HG02938 (cell line): ENCODE measurements around the gene SPHK2.
"Not testable (repeated sequence)": the region's sequence is repeated elsewhere in the genome, so short reads cannot be mapped to it uniquely, and the experiment has no call there.

Source experiments
- ATAC-seq: cut with Tn5 transposase; IDR thresholded peaks from one replicate; pipeline ENCODE4 v1.9.1; 2021; ENCODE audit warnings: mild to moderate bottlenecking, moderate library complexity; ENCODE audit not compliant: unreplicated experiment

Gene SPHK2

GRCh38 chr19:48656840-48657474 lies 37.7 kb downstream of the SPHK2 start:
- no peak for ATAC-seq

DNA sequence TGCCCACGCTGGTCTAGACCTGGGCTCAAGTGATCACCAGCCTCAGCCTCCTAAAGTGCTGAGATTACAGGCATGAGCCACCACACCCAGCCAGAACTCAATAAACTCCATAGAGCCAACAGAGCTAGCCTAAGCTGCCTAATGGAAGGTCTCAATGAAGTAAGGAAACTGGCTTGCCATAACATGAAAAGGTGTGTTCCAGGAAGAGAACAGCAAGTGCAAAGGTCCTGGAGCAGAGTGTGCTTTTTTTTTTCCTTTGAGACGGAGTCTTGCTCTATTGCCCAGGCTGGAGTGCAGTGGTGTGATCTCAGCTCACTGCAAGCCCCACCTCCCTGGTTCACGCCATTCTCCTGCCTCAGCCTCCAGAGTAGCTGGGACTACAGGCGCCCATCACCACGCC lies 38.5 kb downstream of the SPHK2 start:
- ATAC-seq: not testable (repeated sequence)

GRCh38 chr19:48658483-48658882 lies 39.2 kb downstream of the SPHK2 start:
- no peak for ATAC-seq

DNA sequence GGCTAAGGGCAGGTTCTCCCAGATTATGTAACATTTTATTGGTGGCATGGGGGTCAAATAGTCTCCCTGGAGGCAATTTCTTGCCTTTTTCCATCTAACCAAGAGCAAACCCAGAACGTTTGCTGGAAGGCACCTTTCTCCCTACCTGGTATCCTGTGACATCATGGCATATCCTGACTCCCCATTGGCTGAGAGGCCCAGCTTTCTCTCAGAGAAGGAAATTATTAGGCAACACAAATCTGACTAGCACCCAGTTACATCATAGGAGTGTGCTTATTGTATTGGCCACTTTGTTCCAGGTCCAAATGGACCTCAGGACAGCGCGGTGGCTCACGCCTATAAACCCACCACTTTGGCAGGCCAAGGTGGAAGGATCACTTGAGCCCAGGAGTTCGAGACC lies 40.5 kb downstream of the SPHK2 start:
- ATAC-seq: no peak

DNA sequence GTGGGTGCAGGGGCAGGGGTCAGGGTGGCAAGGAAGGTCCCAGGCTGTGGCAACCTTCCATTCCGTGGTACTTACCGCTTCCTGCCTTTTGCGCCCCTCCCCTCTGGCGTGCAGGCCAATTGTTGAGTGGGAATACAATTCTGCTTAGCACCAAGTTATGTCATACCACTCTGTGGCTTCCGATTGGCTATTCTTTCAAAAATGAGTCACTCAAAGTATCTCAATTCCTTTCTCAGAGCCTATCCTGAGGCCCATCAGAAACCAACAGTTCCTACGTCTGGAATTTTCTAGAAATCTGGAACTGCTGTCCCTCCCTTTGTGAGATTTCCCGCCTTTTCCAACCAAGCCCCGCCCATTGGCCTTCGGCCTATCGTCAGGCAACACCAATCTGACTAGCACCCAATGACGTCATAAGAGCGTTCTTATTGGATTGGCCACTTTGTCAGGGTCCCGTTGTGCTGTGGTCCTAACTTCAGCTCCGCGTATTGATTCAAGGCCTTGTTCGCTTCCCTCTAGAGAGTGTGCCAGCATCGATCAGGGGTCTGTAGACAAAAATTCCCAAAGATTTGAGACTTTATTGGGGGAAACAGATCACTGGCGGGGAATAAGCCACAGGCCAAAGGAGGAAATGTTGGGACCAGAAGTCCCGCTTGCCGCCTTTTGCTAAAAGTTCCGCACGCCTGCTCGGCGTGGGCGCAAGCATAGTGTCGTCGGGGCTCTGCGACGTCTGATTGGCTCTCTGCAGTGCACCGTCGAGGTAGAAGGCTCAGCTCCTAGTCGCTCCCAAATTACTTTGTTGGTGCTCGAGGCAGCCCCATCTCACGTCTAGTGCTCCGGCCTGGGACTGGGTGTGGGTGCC lies 41.8 kb downstream of the SPHK2 start:
- peak; percentile 84 for ATAC-seq

DNA sequence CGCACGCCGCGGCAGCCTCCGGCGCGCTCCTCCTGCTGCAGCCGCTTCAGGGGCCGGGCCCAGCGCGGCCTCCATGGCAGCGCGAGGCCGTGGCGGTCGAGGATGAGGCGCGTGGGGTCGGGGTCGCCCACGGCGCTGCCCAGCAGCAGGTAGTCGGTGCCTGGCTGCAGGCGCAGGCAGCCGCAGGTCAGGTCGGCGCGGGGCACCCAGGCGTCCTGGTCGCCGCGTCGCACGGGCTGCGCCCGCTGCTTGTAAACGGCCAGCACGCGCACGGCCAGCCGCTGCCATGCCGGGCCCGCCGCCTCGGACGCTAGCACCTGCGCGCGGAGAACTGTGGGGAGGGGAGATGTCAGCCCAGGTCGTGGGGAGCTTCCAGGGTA lies 42.4 kb downstream of the SPHK2 start:
- no peak for ATAC-seq

- no peak for ATAC-seq
Measured at GRCh38 chr19:48663667-48664066, 44.4 kb downstream of the SPHK2 start.

DNA sequence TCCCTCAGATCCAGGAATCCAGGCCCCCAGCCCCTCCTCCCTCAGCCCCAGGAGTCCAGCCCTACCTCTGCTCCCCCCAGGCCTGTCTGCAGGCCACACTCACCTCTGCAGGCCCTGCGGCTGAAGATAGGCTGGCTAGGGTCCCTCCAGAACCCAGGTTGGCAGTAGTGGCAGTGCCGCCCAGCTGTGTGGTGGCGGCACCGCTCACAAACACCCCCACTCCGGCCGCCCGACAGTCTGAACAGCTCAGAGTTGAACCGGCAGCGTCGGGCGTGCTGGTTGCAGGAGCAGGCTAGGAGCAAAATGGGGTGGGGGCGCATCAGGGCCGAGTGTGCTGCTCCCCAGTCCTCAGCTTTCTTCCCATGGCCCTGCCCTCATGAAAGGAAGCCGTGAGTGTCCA lies 45.2 kb downstream of the SPHK2 start:
- ATAC-seq: no peak

GRCh38 chr19:48665786-48666185 lies 46.5 kb downstream of the SPHK2 start:
- ATAC-seq: no peak

- ATAC-seq: no peak
Measured at GRCh38 chr19:48668332-48668731, 49.0 kb downstream of the SPHK2 start.

DNA sequence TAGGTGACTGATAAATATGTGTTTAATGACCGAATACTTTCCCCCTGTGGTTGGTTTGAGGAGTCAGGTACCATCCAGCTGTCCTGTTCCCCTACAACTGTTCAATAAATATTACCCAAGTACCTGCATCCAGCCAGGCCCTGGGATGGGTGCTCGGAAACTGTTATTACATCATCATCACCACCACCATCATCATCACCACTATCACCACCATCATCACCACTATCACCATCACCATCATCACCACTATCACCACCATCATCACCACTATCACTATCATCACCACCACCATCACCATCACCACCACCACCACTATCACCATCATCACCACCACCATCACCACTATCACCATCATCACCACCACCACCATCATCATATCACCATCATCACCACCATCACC lies 49.5 kb downstream of the SPHK2 start:
- no peak for ATAC-seq

GRCh38 chr19:48669903-48670668 lies 50.8 kb downstream of the SPHK2 start:
- no peak for ATAC-seq

- no peak for ATAC-seq
Measured at GRCh38 chr19:48670699-48671445, 51.6 kb downstream of the SPHK2 start.

DNA sequence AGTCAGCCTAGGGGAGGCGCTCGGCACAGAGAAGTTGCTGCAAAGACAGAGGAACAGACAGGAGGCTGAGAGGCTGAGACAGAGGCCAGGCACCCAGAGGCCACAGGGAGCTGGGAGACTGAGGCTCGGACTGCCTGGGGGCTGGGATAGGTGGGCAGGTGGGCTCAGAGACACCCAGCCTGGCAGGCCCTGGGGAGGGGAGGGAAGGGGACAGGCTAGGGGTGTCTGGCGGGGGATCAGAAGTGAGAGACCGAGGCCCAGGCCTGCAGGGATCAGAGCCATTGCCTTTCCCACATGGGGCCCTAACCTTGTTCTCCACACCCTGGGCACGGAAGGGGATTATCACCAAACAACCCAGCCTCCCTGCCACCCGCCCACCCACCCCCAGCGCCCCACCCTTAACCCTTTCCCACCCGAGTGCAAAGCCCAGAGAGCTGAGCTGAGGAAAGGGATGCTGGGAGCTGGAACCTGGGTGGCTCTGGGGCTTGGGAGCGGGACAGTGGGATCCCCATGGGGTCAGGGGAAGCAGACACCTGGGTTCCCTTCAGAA lies 52.2 kb downstream of the SPHK2 start:
- no peak for ATAC-seq

DNA sequence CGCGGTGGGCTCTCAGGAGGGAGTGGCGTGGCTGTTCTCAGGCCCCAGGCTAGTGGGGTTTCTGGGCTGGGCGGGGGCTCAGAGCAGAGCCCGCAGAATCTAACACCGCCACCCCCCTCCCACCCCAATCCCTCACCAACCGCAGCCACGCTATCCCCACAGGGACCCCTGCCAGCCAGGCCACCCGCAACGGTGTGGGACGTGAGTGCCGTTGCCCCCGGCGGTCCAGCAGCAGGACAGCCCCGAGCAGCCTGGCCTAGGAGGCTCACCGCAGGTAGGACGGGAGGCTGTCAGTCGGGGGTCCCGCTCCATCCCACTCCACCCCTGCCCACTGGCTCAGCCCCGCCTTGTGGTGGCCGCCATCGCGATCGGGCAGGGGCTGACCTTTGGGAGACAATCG lies 53.7 kb downstream of the SPHK2 start, which contains the start of gene NTN5:
Gene NTN5 (minus strand): TSS at position 24 of the 400 bp plus-strand sequence. CDS start 2,031 bp downstream, outside the sequence.
- no peak for ATAC-seq

DNA sequence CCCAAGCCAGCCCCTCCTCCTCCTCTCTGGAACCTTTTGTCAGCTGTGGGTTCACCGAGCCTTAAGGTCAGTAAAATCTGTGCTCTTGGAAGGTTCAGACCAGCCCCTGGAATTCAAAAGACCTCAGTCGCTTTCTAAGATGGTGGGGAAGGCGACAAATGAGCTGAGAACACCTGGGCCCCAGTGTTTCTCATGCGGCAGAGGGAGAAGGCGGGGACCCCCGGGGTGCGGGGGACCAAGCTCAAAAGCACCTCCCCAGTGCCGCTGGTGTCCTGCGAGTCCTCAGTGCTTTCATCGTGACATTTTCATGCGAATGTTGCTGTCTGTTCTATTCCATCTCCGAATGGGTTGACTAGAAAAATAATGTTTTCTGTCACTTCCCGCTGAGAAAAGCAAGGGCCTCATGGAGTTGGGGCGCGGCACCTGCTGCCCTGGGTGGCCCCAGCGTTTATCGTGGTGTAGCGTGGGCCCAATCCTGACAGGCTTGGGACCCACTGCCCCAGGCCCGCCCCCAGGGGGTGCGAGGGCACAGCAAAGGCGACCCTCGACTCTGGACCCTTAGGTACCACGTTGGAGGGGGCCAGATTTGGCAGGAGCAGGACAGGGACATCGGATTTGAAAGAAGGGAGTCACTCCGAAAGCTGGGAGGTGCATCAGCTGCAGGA lies 54.3 kb downstream of the SPHK2 start:
- no peak for ATAC-seq

GRCh38 chr19:48674216-48674809 lies 55.0 kb downstream of the SPHK2 start:
- no peak for ATAC-seq

DNA sequence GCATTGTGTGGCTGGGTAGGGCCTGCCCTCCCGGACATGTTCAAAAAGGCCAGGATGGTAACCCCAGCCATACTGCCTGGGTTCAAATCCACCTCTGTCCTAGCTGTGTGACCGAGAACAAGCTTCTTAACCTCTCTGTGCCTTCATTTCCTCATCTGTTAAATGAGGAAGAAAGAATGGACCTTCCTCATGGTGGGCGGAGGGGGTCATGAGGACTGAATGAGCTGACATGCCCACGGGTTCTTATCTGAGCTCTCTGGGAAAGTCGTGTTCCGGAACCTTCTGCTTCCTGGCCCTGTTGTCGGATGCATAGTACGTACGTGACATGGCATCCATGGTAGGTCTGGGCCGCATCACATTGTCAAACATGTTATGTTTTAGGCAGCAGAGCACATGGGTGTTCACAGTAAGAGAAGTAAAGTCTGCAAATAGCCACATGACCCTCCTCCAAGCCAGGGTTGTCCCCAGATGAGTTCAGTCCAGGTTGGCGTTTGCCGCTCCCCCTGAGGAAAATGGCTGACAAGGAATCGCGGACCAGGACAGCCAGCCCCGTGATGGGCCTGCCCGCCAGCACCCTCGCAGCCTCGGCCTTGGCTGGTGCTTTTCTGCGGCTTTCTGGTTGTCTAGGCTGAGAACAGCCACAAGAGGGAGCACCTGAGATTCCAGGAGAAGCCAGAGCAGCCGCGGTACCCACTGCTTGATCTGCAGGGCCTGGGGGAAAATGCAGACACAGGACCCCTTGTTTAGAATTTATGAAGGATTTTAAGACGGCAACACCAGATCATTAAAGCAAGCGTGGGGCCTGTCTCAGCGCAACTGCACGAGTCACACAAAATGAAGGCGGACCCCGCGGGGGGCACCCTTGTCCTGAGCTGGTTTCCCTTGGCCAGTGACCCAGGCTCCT lies 55.9 kb downstream of the SPHK2 start:
- ATAC-seq: no peak

GRCh38 chr19:48676487-48676886 lies 57.2 kb downstream of the SPHK2 start:
- no peak for ATAC-seq
